Measurements from ENCODE around the gene E2F4. TPM values are rescaled to one million over a fixed set of nuclear protein-coding genes. Genes with fewer than 3 reads are reported as not detected.

The E2F4 gene
- total RNA-seq, 2 donors from 2014 or later = 53.8 to 70.3 TPM

GRCh38 chr16:67204076-67204475 is 12.1 kb downstream of the E2F4 start:
- Histone ChIP-seq H3K4me3 (no peak overlapping the region), H3K27ac (no peak overlapping the region), H3K9me3 (no peaks in the 10 kb centered on the region), H3K36me3 (no peaks in the 10 kb centered on the region), H3K27me3 (no peaks in the 10 kb centered on the region), H3K4me1 (peaks cover 0 to 9% of the 10 kb centered on the region in 2 donors)
- no peak for DNase-seq (ENCODE audit: low spot score)
- TF ChIP-seq CTCF (IDR thresholded peaks at IDR 0.05) = no peak

- no peak for DNase-seq (ENCODE audit: low spot score)
- Histone ChIP-seq H3K4me1 (no peaks in the 10 kb centered on the region), H3K4me3 (no peak overlapping the region), H3K9me3 (no peaks in the 10 kb centered on the region), H3K27me3 (no peaks in the 10 kb centered on the region), H3K36me3 (no peaks in the 10 kb centered on the region), H3K27ac (no peak overlapping the region)
- TF ChIP-seq CTCF (IDR thresholded peaks at IDR 0.05) = no peak
These were observed 14.3 kb downstream of the E2F4 start for GRCh38 chr16:67206129-67206837.

GRCh38 chr16:67206838-67207248 is 14.9 kb downstream of the E2F4 start:
- no peaks in the 10 kb centered on the region for H3K27me3 ChIP-seq
- no peaks in the 10 kb centered on the region for H3K9me3 ChIP-seq
- H3K36me3 ChIP-seq = no peaks in the 10 kb centered on the region
- H3K27ac ChIP-seq = no peak overlapping the region
- H3K4me1 ChIP-seq = no peaks in the 10 kb centered on the region
- H3K4me3 ChIP-seq = no peak overlapping the region
- DNase-seq (ENCODE audit: low spot score) = no peak
- no peak for TF ChIP-seq CTCF (IDR thresholded peaks at IDR 0.05)

GRCh38 chr16:67207249-67208091 is 15.5 kb downstream of the E2F4 start:
- H3K4me1 ChIP-seq = no peaks in the 10 kb centered on the region
- DNase-seq (ENCODE audit: low spot score) = no peak
- no peak overlapping the region for H3K27ac ChIP-seq
- no peaks in the 10 kb centered on the region for H3K9me3 ChIP-seq
- no peak overlapping the region for H3K4me3 ChIP-seq
- no peaks in the 10 kb centered on the region for H3K36me3 ChIP-seq
- no peak for TF ChIP-seq CTCF (IDR thresholded peaks at IDR 0.05)
- H3K27me3 ChIP-seq = no peaks in the 10 kb centered on the region

GRCh38 chr16:67208154-67208896 is 16.4 kb downstream of the E2F4 start:
- no peaks in the 10 kb centered on the region for H3K36me3 ChIP-seq
- H3K4me3 ChIP-seq = no peak overlapping the region
- DNase-seq (ENCODE audit: low spot score) = no peak
- no peak overlapping the region for H3K27ac ChIP-seq
- TF ChIP-seq CTCF (IDR thresholded peaks at IDR 0.05) = no peak
- no peaks in the 10 kb centered on the region for H3K4me1 ChIP-seq
- H3K27me3 ChIP-seq = no peaks in the 10 kb centered on the region
- H3K9me3 ChIP-seq = no peaks in the 10 kb centered on the region
